HepG2 (cell line): ENCODE measurements around the gene AK8. TPM values are rescaled to one million over a fixed set of nuclear protein-coding genes. Genes with fewer than 3 reads are reported as not detected.

ENCODE experiments used
- ATAC-seq: fragments of 200-7000 bp; cut with Tn5 transposase; 3 replicates; pipeline ENCODE4 v1.9.1; 2020; ENCODE audit warnings: mild to moderate bottlenecking, moderate library complexity
- BruUV-seq: library from RNA; stranded (reverse); fragments of 400-500 nt; replicated peaks from 2 replicates; lab custom pipeline; 2021; lab: Mats Ljungman, UMichigan
- CTCF ChIA-PET: fragments of 300-600 bp; formaldehyde crosslinking; extraction: SDS; loops from one replicate; lab custom pipeline; 2021; ENCODE audit warnings: low total read pairs, inconsistent platforms, low intra/inter-chr PET ratio; lab: Yijun Ruan, JAX
- POLR2A ChIA-PET: fragments of 350-600 bp; sonication (Branson Sonifier 250); formaldehyde crosslinking; loops from one replicate; lab custom pipeline; 2020; ENCODE audit warnings: antibody characterized with exemption, inconsistent platforms; lab: Yijun Ruan, JAX
- DNase-seq: peaks from one replicate; pipeline ENCODE4 v3.0.0-alpha.2; 2015; ENCODE audit warnings: low spot score
- FAIRE-seq: peaks from 3 replicates; lab custom pipeline; 2011; peaks lifted over from hg19 to GRCh38; lab: Jason Lieb, UNC
- H2AFZ ChIP-seq: one replicate; pipeline ENCODE4 v1.6.1; 2011; ENCODE audit warnings: low read length, inconsistent platforms
- H3K27ac ChIP-seq: fragments of 300-600 bp; 3 replicates; pipeline ENCODE4 v1.8.0; 2011; ENCODE audit warnings: mixed run types, mild to moderate bottlenecking, mixed read lengths, low read length, inconsistent platforms; ENCODE audit not compliant: insufficient read depth; ENCODE audit errors: extremely low read length
- H3K27me3 ChIP-seq, 2 experiments: fragments of 200-600 bp in 1 of 2; 2 replicates in 1 of 2; 3 replicates in 1 of 2; pipeline versions ENCODE4 v1.6.0 to v1.8.0; 2011; ENCODE audit warnings: low read length in 2 of 2, mild to moderate bottlenecking in 2 of 2, moderate library complexity in 2 of 2, inconsistent platforms in 1 of 2; ENCODE audit not compliant: insufficient read depth in 2 of 2, control insufficient read depth in 1 of 2
- H3K36me3 ChIP-seq, 2 experiments: fragments of 200-600 bp in 1 of 2; replicated peaks in 1 of 2; 2 replicates in 1 of 2; 3 replicates in 1 of 2; pipeline versions ENCODE4 v1.5.1 to v1.8.0; 2011; ENCODE audit warnings: low read length in 2 of 2, inconsistent platforms in 1 of 2; ENCODE audit not compliant: insufficient read depth in 2 of 2, control insufficient read depth in 1 of 2
- H3K4me1 ChIP-seq: 2 replicates; pipeline ENCODE4 v1.5.1; 2012; ENCODE audit warnings: low read length, inconsistent platforms; ENCODE audit not compliant: insufficient read depth
- H3K4me2 ChIP-seq: 2 replicates; pipeline ENCODE4 v1.6.0; 2011; ENCODE audit warnings: low read depth, low read length, inconsistent platforms
- H3K4me3 ChIP-seq, 3 experiments: fragments of 200-600 bp in 1 of 3; sonication (generic), shearing (Covaris generic) in 1 of 3; replicated peaks in 1 of 3; 2 replicates each; pipeline ENCODE4 v1.5.1; 2011 to 2016; ENCODE audit warnings: low read length in 3 of 3, inconsistent platforms in 2 of 3, low read depth in 2 of 3, mild to moderate bottlenecking in 2 of 3, control low read depth in 1 of 3, mixed read lengths in 1 of 3; ENCODE audit not compliant: insufficient read depth in 1 of 3
- H3K79me2 ChIP-seq: one replicate; pipeline ENCODE4 v1.6.1; 2011; ENCODE audit warnings: low read length, inconsistent platforms; ENCODE audit not compliant: insufficient read depth
- H3K9ac ChIP-seq: 2 replicates; pipeline ENCODE4 v1.6.0; 2011; ENCODE audit warnings: mild to moderate bottlenecking, low read depth, low read length, inconsistent platforms; ENCODE audit not compliant: insufficient read depth
- H3K9me3 ChIP-seq: 2 replicates; pipeline ENCODE4 v1.5.1; 2012; ENCODE audit warnings: mild to moderate bottlenecking, low read length
- H4K20me1 ChIP-seq: 2 replicates; pipeline ENCODE4 v1.6.0; 2011; ENCODE audit warnings: inconsistent platforms, mild to moderate bottlenecking, low read length, moderate library complexity; ENCODE audit not compliant: insufficient read depth
- CENPBD1 ChIP-seq: sonication (generic); formaldehyde crosslinking; IDR thresholded peaks from 2 replicates; pipeline ENCODE4 v1.8.0; 2022; ENCODE audit warnings: missing genetic modification reagents, low read depth, mild to moderate bottlenecking, borderline replicate concordance
- GRHL1 ChIP-seq: sonication (generic); formaldehyde crosslinking; conservative IDR thresholded peaks from 2 replicates; pipeline ENCODE4 v1.8.0; 2022; ENCODE audit warnings: missing genetic modification reagents
- MTF2 ChIP-seq: sonication (generic); formaldehyde crosslinking; IDR thresholded peaks from 2 replicates; pipeline ENCODE4 v1.5.0; 2020; ENCODE audit warnings: missing genetic modification reagents, borderline replicate concordance
- MXD4 ChIP-seq: IDR thresholded peaks from 2 replicates; pipeline ENCODE4 v1.6.1; 2016; ENCODE audit warnings: mild to moderate bottlenecking, missing biosample characterization, missing genetic modification reagents
- ZNF775 ChIP-seq: sonication (generic); formaldehyde crosslinking; IDR thresholded peaks from 2 replicates; pipeline ENCODE4 v1.4.0; 2020; ENCODE audit warnings: missing genetic modification reagents, mild to moderate bottlenecking, moderate library complexity, borderline replicate concordance
- WGBS: methylation state at CpG from one replicate; pipeline ENCODE4 v1.1.6; 2017; ENCODE audit warnings: low lambda C conversion rate; 5-methylcytosine and 5-hydroxymethylcytosine counted together
- in situ Hi-C: cut with HindIII; loops from 2 replicates; pipeline ENCODE4 v1.10.0; 2017; ENCODE audit warnings: low pct_unique_long_range_greater_than_20kb; ENCODE audit not compliant: extremely low pct_ligation_motif_present
- intact Hi-C: fragments of 100-400 bp; cut with micrococcal nuclease; formaldehyde crosslinking; loops from one replicate; pipeline ENCODE4 v1.10.0; 2022; ENCODE audit not compliant: unreplicated experiment
- polyA plus RNA-seq, 8 experiments: library from polyadenylated mRNA; depleted of rRNA in 3 of 8; stranded (reverse) in 7 of 8; unstranded in 1 of 8; fragments of >200 nt; fragmentation: Illumina TruSeq in 4 of 8; extraction: Trizol in 4 of 8; gene quantifications; 2 replicates each; pipeline versions ENCODE4 v1.2.1 to v1.2.3, GENCODE V29; 2011 to 2016; ENCODE audit warnings: low read depth in 4 of 8, missing spikeins in 1 of 8, mixed read lengths in 1 of 8; ENCODE audit not compliant: insufficient read depth in 1 of 8
- total RNA-seq, 5 experiments: library from RNA; depleted of rRNA; stranded (reverse); fragments of >200 nt; fragmentation: Illumina TruSeq; extraction: Trizol; gene quantifications; 2 replicates each; pipeline ENCODE4 v1.2.3, GENCODE V29; 2016; ENCODE audit warnings: low read depth in 1 of 5

Gene AK8
- total and polyA plus RNA-seq, 2 of the 13 experiments (the other 11 are each of a cell fraction or from before 2014, with no cell fraction given), result 0.11 TPM; not detected in 1

- ChIA-PET POLR2A (no interaction called here), CTCF (no interaction called here)
- no peak overlapping the region for H2AFZ ChIP-seq
- 96% methylated on average over 8 of the region's 8 CpGs for WGBS
- no peak for DNase-seq
- H3K27ac ChIP-seq, result no peak overlapping the region
- ATAC-seq, result no peak
- H3K36me3 ChIP-seq, result peaks cover 19 to 31% of the 10 kb centered on the region in 2 experiments
- no peak for FAIRE-seq
- intact Hi-C loops, result no loop called here
- in situ Hi-C loops, result no loop called here
- BruUV-seq, result no TSS peak
- no peak overlapping the region for H3K4me3 ChIP-seq
- no peak overlapping the region for H3K9ac ChIP-seq
- H3K79me2 ChIP-seq, result peaks cover 63% of the 10 kb centered on the region
- TF ChIP-seq GRHL1 (CRISPR knock-in tag) (no peak), MTF2 (no peak), MXD4 (no peak), CENPBD1 (CRISPR knock-in tag) (no peak), ZNF775 (CRISPR knock-in tag) (no peak)
- TF ChIP-seq, all 625 proteins: peak for 0
- Histone ChIP-seq H4K20me1 (peaks cover 23% of the 10 kb centered on the region), H3K27me3 (no peaks in the 10 kb centered on the region), H3K9me3 (no peaks in the 10 kb centered on the region), H3K4me2 (no peak overlapping the region), H3K4me1 (peaks cover 14% of the 10 kb centered on the region)
Measured at GRCh38 chr9:132677976-132678375, 200.1 kb downstream of the AK8 start.

Other genes starting within 250 kb of the AK8 start
- gene DDX31, start 208.3 kb downstream of the AK8 start, total RNA-seq (2016; rRNA removed; fragmentation: Illumina TruSeq; extraction: Trizol), result 15.2 and 16.3 TPM in 2 replicates
- 11.4 and 12.3 TPM in 2 replicates for gene DDX31, start 208.3 kb downstream of the AK8 start, polyA plus RNA-seq (2011; rRNA removed)
- 12.9 and 21.0 TPM in 2 replicates for gene GTF3C4, start 207.8 kb downstream of the AK8 start, total RNA-seq (2016; rRNA removed; fragmentation: Illumina TruSeq; extraction: Trizol)
- 2.6 TPM in 2 replicates for gene GTF3C4, start 207.8 kb downstream of the AK8 start, polyA plus RNA-seq (2011; rRNA removed)
- 0.13 and 0.15 TPM in 2 replicates for gene SPACA9, start 614 bp upstream of the AK8 start, total RNA-seq (2016; rRNA removed; fragmentation: Illumina TruSeq; extraction: Trizol)
- 0.38 and 0.64 TPM in 2 replicates for gene SPACA9, start 614 bp upstream of the AK8 start, polyA plus RNA-seq (2011; rRNA removed)
- 26.3 and 31.6 TPM in 2 replicates for gene TSC1, start 66.3 kb upstream of the AK8 start, total RNA-seq (2016; rRNA removed; fragmentation: Illumina TruSeq; extraction: Trizol)
- gene TSC1, start 66.3 kb upstream of the AK8 start, polyA plus RNA-seq (2011; rRNA removed), result 58.0 and 66.1 TPM in 2 replicates
- gene GFI1B, start 100.4 kb upstream of the AK8 start, total RNA-seq (2016; rRNA removed; fragmentation: Illumina TruSeq; extraction: Trizol), result 0.51 TPM in 1 of 2 replicates, not detected in the other
- gene GFI1B, start 100.4 kb upstream of the AK8 start, polyA plus RNA-seq (2011; rRNA removed), result 0.15 and 0.26 TPM in 2 replicates
- 43.4 and 66.9 TPM in 2 replicates for gene GTF3C5, start 152.7 kb upstream of the AK8 start, total RNA-seq (2016; rRNA removed; fragmentation: Illumina TruSeq; extraction: Trizol)
- gene GTF3C5, start 152.7 kb upstream of the AK8 start, polyA plus RNA-seq (2011; rRNA removed), result 92.6 and 110 TPM in 2 replicates
- gene CEL, start 183.7 kb upstream of the AK8 start, total RNA-seq (2016; rRNA removed; fragmentation: Illumina TruSeq; extraction: Trizol), result 0.62 and 1.5 TPM in 2 replicates
- 0.63 and 0.81 TPM in 2 replicates for gene CEL, start 183.7 kb upstream of the AK8 start, polyA plus RNA-seq (2011; rRNA removed)
- 8.8 and 12.9 TPM in 2 replicates for gene RALGDS, start 243.0 kb upstream of the AK8 start, total RNA-seq (2016; rRNA removed; fragmentation: Illumina TruSeq; extraction: Trizol)
- 25.5 and 28.8 TPM in 2 replicates for gene RALGDS, start 243.0 kb upstream of the AK8 start, polyA plus RNA-seq (2011; rRNA removed)